ENCODE data around the gene GPR183. TPM values are rescaled to one million over a fixed set of nuclear protein-coding genes. Genes with fewer than 3 reads are reported as not detected.
A peak's percentile ranks its signal among the peaks of the same experiment; 100 is the strongest.

GPR183 gene
- total RNA-seq, 2 experiments from 2014 or later: 8.6 to 10.0 TPM

DNA sequence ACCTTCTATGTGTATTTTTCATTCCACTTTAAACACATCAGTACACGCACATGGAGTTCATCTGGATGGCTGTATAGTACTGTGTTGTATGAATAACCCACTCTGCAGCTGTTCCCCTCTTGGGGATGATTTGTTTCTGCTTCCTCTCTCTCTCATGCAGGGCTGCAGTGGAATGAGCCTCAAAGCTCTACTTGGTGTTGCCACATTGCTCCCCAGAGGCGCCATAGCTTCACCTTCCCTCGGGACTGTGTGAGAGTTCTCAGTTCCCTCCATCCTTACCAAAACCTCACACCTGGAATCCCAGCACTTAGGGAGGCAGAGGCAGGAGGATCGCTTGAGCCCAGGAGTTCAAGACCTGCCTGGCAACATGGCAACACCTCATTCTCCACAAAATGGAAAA, 28.4 kb upstream of the GPR183 start:
- CTCF ChIA-PET: interaction anchor here (0.6 to 3.0 kb wide), 6 partner anchors 8 to 70 kb away, joined by 3 to 16 read pairs (median 4); no protein-coding TSS in a partner anchor
- Mint-ChIP-seq H3K27me3 (no peaks in the 10 kb centered on the region), H3K4me1 (ENCODE audit: low read depth) (peaks cover 79% of the 10 kb centered on the region), H3K36me3 (ENCODE audit: low read depth) (peaks cover 50% of the 10 kb centered on the region), H3K9me3 (no peaks in the 10 kb centered on the region), H3K27ac (no peak overlapping the region), H3K4me3 (no peak overlapping the region)
- DNase-seq: no peak
- no peak for TF ChIP-seq CTCF (IDR thresholded peaks at IDR 0.05)
- POLR2A ChIA-PET: interaction anchor here (1.5 to 1.8 kb wide), 2 partner anchors 10 to 16 kb away, joined by 4 to 7 read pairs; no protein-coding TSS in a partner anchor
- ATAC-seq: no peak
- intact Hi-C loops (cut with micrococcal nuclease): no loop called here

DNA sequence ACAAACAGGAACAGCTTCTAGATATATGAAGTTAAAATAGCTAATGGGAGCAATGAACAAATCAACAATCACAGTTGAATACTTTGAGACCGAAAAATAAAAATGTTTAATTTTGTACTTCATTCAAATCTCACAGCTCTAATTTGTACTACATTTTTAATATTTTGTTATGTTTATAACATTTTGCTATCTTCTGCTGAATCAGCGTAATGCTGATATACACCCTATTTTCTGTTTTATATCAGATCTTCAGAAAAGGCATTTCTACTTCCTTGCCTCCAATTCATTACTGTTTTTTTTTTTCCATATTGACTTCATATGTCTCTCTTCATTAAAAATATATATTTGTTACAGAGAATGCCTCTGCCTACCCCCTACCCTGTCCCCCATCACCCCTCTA, 27.9 kb upstream of the GPR183 start:
- no peaks in the 10 kb centered on the region for H3K27me3 Mint-ChIP-seq
- H3K4me1 Mint-ChIP-seq (ENCODE audit: low read depth): peaks cover 74% of the 10 kb centered on the region
- POLR2A ChIA-PET: interaction anchor here (0.7 to 1.8 kb wide), 3 partner anchors 11 to 37 kb away, joined by 4 to 7 read pairs (median 5); no protein-coding TSS in a partner anchor
- ATAC-seq (no peak), DNase-seq (no peak)
- no peak for TF ChIP-seq CTCF (IDR thresholded peaks at IDR 0.05)
- intact Hi-C loops (cut with micrococcal nuclease): no loop called here
- H3K4me3 Mint-ChIP-seq: no peak overlapping the region
- CTCF ChIA-PET: interaction anchor here (0.6 to 3.0 kb wide), 9 partner anchors 9 to 69 kb away, joined by 3 to 16 read pairs (median 4); no protein-coding TSS in a partner anchor
- H3K36me3 Mint-ChIP-seq (ENCODE audit: low read depth): peaks cover 48% of the 10 kb centered on the region
- no peak overlapping the region for H3K27ac Mint-ChIP-seq
- H3K9me3 Mint-ChIP-seq: no peaks in the 10 kb centered on the region

GRCh38 chr13:99334221-99334620, 27.0 kb upstream of the GPR183 start:
- Mint-ChIP-seq H3K36me3 (ENCODE audit: low read depth) (peaks cover 55% of the 10 kb centered on the region), H3K27me3 (no peaks in the 10 kb centered on the region), H3K4me1 (ENCODE audit: low read depth) (peaks cover 74% of the 10 kb centered on the region), H3K27ac (peak overlapping the region; percentile 61), H3K4me3 (no peak overlapping the region), H3K9me3 (peaks cover 4% of the 10 kb centered on the region)
- TF ChIP-seq CTCF (IDR thresholded peaks at IDR 0.05): no peak
- ChIA-PET CTCF (interaction anchor here (1.0 to 3.0 kb wide), 4 partner anchors 10 to 68 kb away, joined by 3 to 16 read pairs (median 7); no protein-coding TSS in a partner anchor), POLR2A (interaction anchor here (0.7 to 1.8 kb wide), 4 partner anchors 9 to 49 kb away, joined by 3 to 7 read pairs (median 4); no protein-coding TSS in a partner anchor)
- intact Hi-C loops (cut with micrococcal nuclease): no loop called here
- ATAC-seq: no peak
- no peak for DNase-seq

- ChIA-PET POLR2A (interaction anchor here (1.4 to 2.1 kb wide), 2 partner anchors 21 to 26 kb away, joined by 3 to 5 read pairs; no protein-coding TSS in a partner anchor), CTCF (interaction anchor here (1.1 to 4.0 kb wide), 3 partner anchors 57 to 156 kb away, joined by 3 to 20 read pairs (median 5); no protein-coding TSS in a partner anchor)
- H3K27ac Mint-ChIP-seq: peak overlapping the region; percentile 60
- no peak for DNase-seq
- peaks cover 65% of the 10 kb centered on the region for H3K4me1 Mint-ChIP-seq (ENCODE audit: low read depth)
- peaks cover 50% of the 10 kb centered on the region for H3K36me3 Mint-ChIP-seq (ENCODE audit: low read depth)
- no peaks in the 10 kb centered on the region for H3K27me3 Mint-ChIP-seq
- intact Hi-C loops (cut with micrococcal nuclease): no loop called here
- H3K9me3 Mint-ChIP-seq: peaks cover 7% of the 10 kb centered on the region
- ATAC-seq: no peak
- no peak for TF ChIP-seq CTCF (IDR thresholded peaks at IDR 0.05)
- no peak overlapping the region for H3K4me3 Mint-ChIP-seq
Measured at GRCh38 chr13:99332456-99332855, 25.3 kb upstream of the GPR183 start.

- ChIA-PET POLR2A (interaction anchor here (1.4 to 2.1 kb wide), 2 partner anchors 22 to 26 kb away, joined by 3 to 5 read pairs; no protein-coding TSS in a partner anchor), CTCF (interaction anchor here (1.1 to 4.0 kb wide), 5 partner anchors 22 to 155 kb away, joined by 3 to 20 read pairs (median 3); no protein-coding TSS in a partner anchor)
- Mint-ChIP-seq H3K9me3 (peaks cover 7% of the 10 kb centered on the region), H3K27me3 (no peaks in the 10 kb centered on the region), H3K4me1 (ENCODE audit: low read depth) (peaks cover 68% of the 10 kb centered on the region), H3K36me3 (ENCODE audit: low read depth) (peaks cover 55% of the 10 kb centered on the region), H3K27ac (peak overlapping the region; percentile 60), H3K4me3 (no peak overlapping the region)
- TF ChIP-seq CTCF (IDR thresholded peaks at IDR 0.05): no peak
- peak; percentile 57 for DNase-seq
- intact Hi-C loops (cut with micrococcal nuclease): no loop called here
- peak; percentile 80 for ATAC-seq
Measured at GRCh38 chr13:99331881-99332293, 24.7 kb upstream of the GPR183 start.
